Measurements from ENCODE around the gene PSMG4.

Gene PSMG4

GRCh38 chr6:3273707-3274521 lies 15.2 kb downstream of the PSMG4 start:
- no peaks in the 10 kb centered on the region for H3K9me3 ChIP-seq (ENCODE audit: control insufficient read depth, low read length)

GRCh38 chr6:3276174-3277167 lies 17.7 kb downstream of the PSMG4 start:
- Histone ChIP-seq H3K4me3 (ENCODE audit: low read length) (no peak overlapping the region), H3K27me3 (ENCODE audit: control insufficient read depth, insufficient read depth, low read length) (no peaks in the 10 kb centered on the region), H3K9me3 (ENCODE audit: control insufficient read depth, low read length) (no peaks in the 10 kb centered on the region), H3K36me3 (ENCODE audit: control insufficient read depth, insufficient read depth, low read length) (peaks cover 30% of the 10 kb centered on the region), H3K4me1 (ENCODE audit: control insufficient read depth, insufficient read depth, low read length) (peaks cover 4% of the 10 kb centered on the region), H3K9ac (ENCODE audit: low read length) (no peak overlapping the region)

More at GRCh38 chr6:3273707-3274521, 15.2 kb downstream of the PSMG4 start:
- peaks cover 22% of the 10 kb centered on the region for H3K4me1 ChIP-seq (ENCODE audit: control insufficient read depth, insufficient read depth, low read length)
- H3K27me3 ChIP-seq (ENCODE audit: control insufficient read depth, insufficient read depth, low read length), result no peaks in the 10 kb centered on the region
- no peak overlapping the region for H3K4me3 ChIP-seq (ENCODE audit: low read length)
- no peak overlapping the region for H3K9ac ChIP-seq (ENCODE audit: low read length)
- peaks cover 39% of the 10 kb centered on the region for H3K36me3 ChIP-seq (ENCODE audit: control insufficient read depth, insufficient read depth, low read length)

GRCh38 chr6:3277251-3277650 lies 18.5 kb downstream of the PSMG4 start:
- Histone ChIP-seq H3K36me3 (ENCODE audit: control insufficient read depth, insufficient read depth, low read length) (peaks cover 31% of the 10 kb centered on the region), H3K27me3 (ENCODE audit: control insufficient read depth, insufficient read depth, low read length) (no peaks in the 10 kb centered on the region), H3K9me3 (ENCODE audit: control insufficient read depth, low read length) (no peaks in the 10 kb centered on the region), H3K4me3 (ENCODE audit: low read length) (no peak overlapping the region), H3K9ac (ENCODE audit: low read length) (no peak overlapping the region), H3K4me1 (ENCODE audit: control insufficient read depth, insufficient read depth, low read length) (no peaks in the 10 kb centered on the region)

- no peak overlapping the region for H3K4me3 ChIP-seq (ENCODE audit: low read length)
- H3K27me3 ChIP-seq (ENCODE audit: control insufficient read depth, insufficient read depth, low read length), result no peaks in the 10 kb centered on the region
- H3K9ac ChIP-seq (ENCODE audit: low read length), result no peak overlapping the region
- peaks cover 34% of the 10 kb centered on the region for H3K36me3 ChIP-seq (ENCODE audit: control insufficient read depth, insufficient read depth, low read length)
- no peaks in the 10 kb centered on the region for H3K4me1 ChIP-seq (ENCODE audit: control insufficient read depth, insufficient read depth, low read length)
- H3K9me3 ChIP-seq (ENCODE audit: control insufficient read depth, low read length), result no peaks in the 10 kb centered on the region
Measured at GRCh38 chr6:3277851-3278416, 19.2 kb downstream of the PSMG4 start.

- no peaks in the 10 kb centered on the region for H3K9me3 ChIP-seq (ENCODE audit: control insufficient read depth, low read length)
- peaks cover 37% of the 10 kb centered on the region for H3K36me3 ChIP-seq (ENCODE audit: control insufficient read depth, insufficient read depth, low read length)
- no peaks in the 10 kb centered on the region for H3K27me3 ChIP-seq (ENCODE audit: control insufficient read depth, insufficient read depth, low read length)
Measured at GRCh38 chr6:3278691-3279090, 19.9 kb downstream of the PSMG4 start.

GRCh38 chr6:3280091-3280490 lies 21.3 kb downstream of the PSMG4 start:
- peaks cover 40% of the 10 kb centered on the region for H3K36me3 ChIP-seq (ENCODE audit: control insufficient read depth, insufficient read depth, low read length)
- no peaks in the 10 kb centered on the region for H3K4me1 ChIP-seq (ENCODE audit: control insufficient read depth, insufficient read depth, low read length)
- no peaks in the 10 kb centered on the region for H3K9me3 ChIP-seq (ENCODE audit: control insufficient read depth, low read length)
- no peak overlapping the region for H3K4me3 ChIP-seq (ENCODE audit: low read length)
- no peaks in the 10 kb centered on the region for H3K27me3 ChIP-seq (ENCODE audit: control insufficient read depth, insufficient read depth, low read length)
- no peak overlapping the region for H3K9ac ChIP-seq (ENCODE audit: low read length)

More at GRCh38 chr6:3278691-3279090, 19.9 kb downstream of the PSMG4 start:
- Histone ChIP-seq H3K4me3 (ENCODE audit: low read length) (no peak overlapping the region), H3K4me1 (ENCODE audit: control insufficient read depth, insufficient read depth, low read length) (no peaks in the 10 kb centered on the region), H3K9ac (ENCODE audit: low read length) (no peak overlapping the region)

GRCh38 chr6:3280866-3281465 lies 22.2 kb downstream of the PSMG4 start:
- Histone ChIP-seq H3K4me3 (ENCODE audit: low read length) (no peak overlapping the region), H3K9ac (ENCODE audit: low read length) (no peak overlapping the region), H3K9me3 (ENCODE audit: control insufficient read depth, low read length) (no peaks in the 10 kb centered on the region), H3K27me3 (ENCODE audit: control insufficient read depth, insufficient read depth, low read length) (no peaks in the 10 kb centered on the region), H3K4me1 (ENCODE audit: control insufficient read depth, insufficient read depth, low read length) (no peaks in the 10 kb centered on the region), H3K36me3 (ENCODE audit: control insufficient read depth, insufficient read depth, low read length) (peaks cover 40% of the 10 kb centered on the region)

GRCh38 chr6:3281631-3282475 lies 23.1 kb downstream of the PSMG4 start:
- Histone ChIP-seq H3K27me3 (ENCODE audit: control insufficient read depth, insufficient read depth, low read length) (no peaks in the 10 kb centered on the region), H3K9me3 (ENCODE audit: control insufficient read depth, low read length) (no peaks in the 10 kb centered on the region), H3K36me3 (ENCODE audit: control insufficient read depth, insufficient read depth, low read length) (peaks cover 36% of the 10 kb centered on the region), H3K4me1 (ENCODE audit: control insufficient read depth, insufficient read depth, low read length) (no peaks in the 10 kb centered on the region), H3K4me3 (ENCODE audit: low read length) (no peak overlapping the region), H3K9ac (ENCODE audit: low read length) (no peak overlapping the region)

- no peaks in the 10 kb centered on the region for H3K4me1 ChIP-seq (ENCODE audit: control insufficient read depth, insufficient read depth, low read length)
- H3K36me3 ChIP-seq (ENCODE audit: control insufficient read depth, insufficient read depth, low read length), result peaks cover 32% of the 10 kb centered on the region
- H3K9me3 ChIP-seq (ENCODE audit: control insufficient read depth, low read length), result no peaks in the 10 kb centered on the region
- no peaks in the 10 kb centered on the region for H3K27me3 ChIP-seq (ENCODE audit: control insufficient read depth, insufficient read depth, low read length)
- no peak overlapping the region for H3K9ac ChIP-seq (ENCODE audit: low read length)
- no peak overlapping the region for H3K4me3 ChIP-seq (ENCODE audit: low read length)
Measured at GRCh38 chr6:3282476-3283236, 23.9 kb downstream of the PSMG4 start.

- no peaks in the 10 kb centered on the region for H3K4me1 ChIP-seq (ENCODE audit: control insufficient read depth, insufficient read depth, low read length)
- no peaks in the 10 kb centered on the region for H3K9me3 ChIP-seq (ENCODE audit: control insufficient read depth, low read length)
- H3K27me3 ChIP-seq (ENCODE audit: control insufficient read depth, insufficient read depth, low read length), result no peaks in the 10 kb centered on the region
- H3K9ac ChIP-seq (ENCODE audit: low read length), result no peak overlapping the region
- peaks cover 26% of the 10 kb centered on the region for H3K36me3 ChIP-seq (ENCODE audit: control insufficient read depth, insufficient read depth, low read length)
- no peak overlapping the region for H3K4me3 ChIP-seq (ENCODE audit: low read length)
Measured at GRCh38 chr6:3283241-3283640, 24.5 kb downstream of the PSMG4 start.
